GM23338 (cell line): Measurements from ENCODE around the gene AKIRIN2. TPM values are rescaled to one million over a fixed set of nuclear protein-coding genes. Genes with fewer than 3 reads are reported as not detected.
"Not testable (repeated sequence)": the region's sequence is repeated elsewhere in the genome, so short reads cannot be mapped to it uniquely, and the experiment has no call there.

Experiments
- ATAC-seq: fragments of 200-7000 bp; cut with Tn5 transposase; 3 replicates; pipeline ENCODE4 v1.9.1; 2020
- DNase-seq: peaks from one replicate; pipeline ENCODE4 v3.0.0-alpha.2; 2015; ENCODE audit warnings: low spot score
- H2AFZ ChIP-seq: fragments of 200-600 bp; sonication (generic); 2 replicates; pipeline ENCODE4 v1.8.0; 2016; ENCODE audit warnings: antibody characterized with exemption, mild to moderate bottlenecking, moderate library complexity
- H3F3A ChIP-seq: fragments of 200-600 bp; sonication (generic); replicated peaks from 2 replicates; pipeline ENCODE4 v1.8.0; 2017; ENCODE audit warnings: antibody characterized with exemption, mixed run types, low read depth
- H3K27ac ChIP-seq: fragments of 200-600 bp; sonication (generic); 2 replicates; pipeline ENCODE4 v1.6.1; 2016; ENCODE audit warnings: low read depth
- H3K27me3 ChIP-seq: fragments of 200-600 bp; sonication (generic); 2 replicates; pipeline ENCODE4 v1.8.0; 2016; ENCODE audit warnings: mild to moderate bottlenecking, mixed run types, moderate library complexity; ENCODE audit not compliant: insufficient read depth
- H3K36me3 ChIP-seq: fragments of 200-600 bp; sonication (generic); 2 replicates; pipeline ENCODE4 v1.8.0; 2016; ENCODE audit warnings: mild to moderate bottlenecking; ENCODE audit not compliant: insufficient read depth
- H3K4me1 ChIP-seq: fragments of 200-600 bp; sonication (generic); 2 replicates; pipeline ENCODE4 v1.8.0; 2016; ENCODE audit warnings: mild to moderate bottlenecking, moderate library complexity; ENCODE audit not compliant: insufficient read depth
- H3K4me2 ChIP-seq: fragments of 200-600 bp; sonication (generic); 2 replicates; pipeline ENCODE4 v1.7.1; 2017; ENCODE audit warnings: mixed run types
- H3K4me3 ChIP-seq: fragments of 200-600 bp; sonication (generic); 2 replicates; pipeline ENCODE4 v1.6.1; 2016; ENCODE audit warnings: mixed run types
- H3K79me2 ChIP-seq: fragments of 200-600 bp; sonication (generic); replicated peaks from 2 replicates; pipeline ENCODE4 v1.8.0; 2017; ENCODE audit warnings: mild to moderate bottlenecking; ENCODE audit not compliant: insufficient read depth
- H3K9me2 ChIP-seq: fragments of 200-600 bp; sonication (generic); 2 replicates; pipeline ENCODE4 v1.8.0; 2017; ENCODE audit not compliant: insufficient read depth
- H4K20me1 ChIP-seq: fragments of 200-600 bp; sonication (generic); replicated peaks from 2 replicates; pipeline ENCODE4 v1.8.0; 2017; ENCODE audit warnings: mild to moderate bottlenecking; ENCODE audit not compliant: insufficient read depth
- H3K27ac Mint-ChIP-seq: 2 replicates; pipeline ENCODE4 v1.8.0; 2020; ENCODE audit warnings: inconsistent platforms, mild to moderate bottlenecking, moderate library complexity, mixed read lengths
- H3K27me3 Mint-ChIP-seq: 3 replicates; pipeline ENCODE4 v1.8.0; 2022; ENCODE audit warnings: low read depth, mild to moderate bottlenecking, moderate library complexity, mixed read lengths, inconsistent platforms; ENCODE audit not compliant: insufficient read depth, poor library complexity
- H3K36me3 Mint-ChIP-seq: 3 replicates; pipeline ENCODE4 v1.8.0; 2021; ENCODE audit warnings: low read depth, mild to moderate bottlenecking, inconsistent platforms, moderate library complexity, mixed read lengths
- H3K4me1 Mint-ChIP-seq: 3 replicates; pipeline ENCODE4 v1.8.0; 2020; ENCODE audit warnings: mild to moderate bottlenecking, inconsistent platforms, mixed read lengths
- H3K4me3 Mint-ChIP-seq: 3 replicates; pipeline ENCODE4 v1.8.0; 2021; ENCODE audit warnings: moderate library complexity, mild to moderate bottlenecking, inconsistent platforms, mixed read lengths
- H3K9me3 Mint-ChIP-seq: 3 replicates; pipeline ENCODE4 v1.8.0; 2020; ENCODE audit warnings: moderate library complexity, mild to moderate bottlenecking, inconsistent platforms, mixed read lengths
- JUNB ChIP-seq: IDR thresholded peaks from one replicate; pipeline ENCODE4 v1.6.1; 2016; ENCODE audit warnings: antibody characterized with exemption; ENCODE audit not compliant: unreplicated experiment
- POLR2AphosphoS5 ChIP-seq: IDR thresholded peaks from 2 replicates; pipeline ENCODE4 v1.6.1; 2016; ENCODE audit warnings: antibody characterized with exemption, low read depth
- polyA plus RNA-seq: library from polyadenylated mRNA; unstranded; fragments of >200 nt; fragmentation: Nextera tagmentation; extraction: Ambion mirVana; gene quantifications from 2 replicates; pipeline ENCODE4 v1.2.1, GENCODE V29; 2016
- total RNA-seq: library from RNA; depleted of rRNA; stranded (reverse); fragments of >200 nt; shearing (Covaris generic); gene quantifications from 2 replicates; pipeline ENCODE4 v1.2.3, GENCODE V29; 2014
- TF ChIP-seq, protein P1 (sequence below): IDR thresholded peaks from one replicate; pipeline ENCODE4 v1.6.1; 2018; ENCODE audit warnings: antibody characterized with exemption; ENCODE audit not compliant: unreplicated experiment
- TF ChIP-seq, protein P2 (sequence below): fragments of 250-450 bp; sonication (Bioruptor Pico); IDR thresholded peaks from 2 replicates; pipeline ENCODE4 v1.5.0; 2020; ENCODE audit warnings: mild to moderate bottlenecking, moderate library complexity

AKIRIN2 gene
- total and polyA plus RNA-seq, 2 experiments from 2014 or later = 62.1 to 98.1 TPM

DNA sequence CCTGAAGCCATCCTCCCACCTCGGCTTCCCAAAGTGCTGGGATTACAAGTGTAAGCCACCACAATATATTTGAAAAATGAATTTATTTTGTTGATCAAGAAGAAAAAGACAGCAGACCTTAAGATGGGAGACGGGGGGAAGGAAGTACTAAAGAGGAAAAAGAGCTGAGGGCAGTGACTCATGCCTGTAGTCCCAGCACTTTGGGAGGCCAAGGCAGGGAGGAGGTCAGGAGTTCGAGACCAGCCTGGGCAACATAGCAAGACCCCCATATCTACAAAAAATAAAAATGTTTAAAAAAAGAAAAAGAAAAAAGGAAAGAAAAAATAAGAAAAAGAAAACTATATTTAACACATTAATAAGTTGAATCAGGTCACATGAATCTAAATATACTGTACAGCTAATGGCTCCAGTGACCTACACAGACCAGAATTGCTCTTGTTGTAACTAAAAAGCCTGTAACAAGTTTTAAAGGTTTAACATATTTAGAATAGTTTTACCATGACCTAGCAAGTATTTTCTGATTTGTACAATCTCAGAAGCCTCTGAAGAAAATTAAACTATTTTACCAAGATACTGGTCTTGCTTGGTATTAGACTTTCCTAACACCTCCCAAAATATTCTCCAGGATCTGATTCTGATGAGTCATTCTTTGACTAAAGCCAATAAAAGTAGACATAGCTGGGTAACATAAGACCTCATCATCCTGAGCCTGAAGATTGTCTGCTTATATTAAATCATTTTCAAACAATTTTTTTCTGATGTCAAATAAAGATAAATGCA is 4.3 kb upstream of the AKIRIN2 start (continued):
- TF ChIP-seq JUNB = no peak
- TF ChIP-seq, protein P1, sequence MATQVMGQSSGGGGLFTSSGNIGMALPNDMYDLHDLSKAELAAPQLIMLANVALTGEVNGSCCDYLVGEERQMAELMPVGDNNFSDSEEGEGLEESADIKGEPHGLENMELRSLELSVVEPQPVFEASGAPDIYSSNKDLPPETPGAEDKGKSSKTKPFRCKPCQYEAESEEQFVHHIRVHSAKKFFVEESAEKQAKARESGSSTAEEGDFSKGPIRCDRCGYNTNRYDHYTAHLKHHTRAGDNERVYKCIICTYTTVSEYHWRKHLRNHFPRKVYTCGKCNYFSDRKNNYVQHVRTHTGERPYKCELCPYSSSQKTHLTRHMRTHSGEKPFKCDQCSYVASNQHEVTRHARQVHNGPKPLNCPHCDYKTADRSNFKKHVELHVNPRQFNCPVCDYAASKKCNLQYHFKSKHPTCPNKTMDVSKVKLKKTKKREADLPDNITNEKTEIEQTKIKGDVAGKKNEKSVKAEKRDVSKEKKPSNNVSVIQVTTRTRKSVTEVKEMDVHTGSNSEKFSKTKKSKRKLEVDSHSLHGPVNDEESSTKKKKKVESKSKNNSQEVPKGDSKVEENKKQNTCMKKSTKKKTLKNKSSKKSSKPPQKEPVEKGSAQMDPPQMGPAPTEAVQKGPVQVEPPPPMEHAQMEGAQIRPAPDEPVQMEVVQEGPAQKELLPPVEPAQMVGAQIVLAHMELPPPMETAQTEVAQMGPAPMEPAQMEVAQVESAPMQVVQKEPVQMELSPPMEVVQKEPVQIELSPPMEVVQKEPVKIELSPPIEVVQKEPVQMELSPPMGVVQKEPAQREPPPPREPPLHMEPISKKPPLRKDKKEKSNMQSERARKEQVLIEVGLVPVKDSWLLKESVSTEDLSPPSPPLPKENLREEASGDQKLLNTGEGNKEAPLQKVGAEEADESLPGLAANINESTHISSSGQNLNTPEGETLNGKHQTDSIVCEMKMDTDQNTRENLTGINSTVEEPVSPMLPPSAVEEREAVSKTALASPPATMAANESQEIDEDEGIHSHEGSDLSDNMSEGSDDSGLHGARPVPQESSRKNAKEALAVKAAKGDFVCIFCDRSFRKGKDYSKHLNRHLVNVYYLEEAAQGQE = no peak

DNA sequence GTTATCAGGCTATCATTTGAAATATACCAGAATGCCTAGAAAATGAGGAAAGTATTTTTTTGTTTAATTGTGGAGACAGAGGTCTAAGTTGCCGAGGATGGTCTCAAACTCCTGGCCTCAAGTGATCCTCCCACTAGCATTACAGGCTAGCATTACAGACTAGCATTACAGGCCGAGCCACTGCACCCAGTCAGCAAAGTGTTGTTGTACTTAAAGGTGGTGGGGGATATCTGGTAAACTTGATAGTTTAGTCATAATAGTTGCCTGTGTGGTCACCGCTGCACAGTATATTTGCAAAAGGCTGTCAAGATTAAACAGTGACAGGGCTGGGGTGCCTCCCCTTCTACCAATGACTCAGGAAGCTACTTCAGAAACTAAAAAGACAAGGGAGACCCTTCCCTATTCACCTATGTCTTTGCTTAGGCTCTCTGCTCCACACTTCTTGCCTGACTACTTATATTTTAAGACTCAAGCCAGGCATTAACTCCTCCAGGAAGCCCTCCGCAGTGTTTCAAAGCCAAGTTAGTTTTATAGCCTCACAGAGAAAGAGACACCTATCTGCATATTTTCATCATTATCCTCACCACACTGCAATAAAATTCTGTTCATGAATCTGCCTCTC is 3.1 kb upstream of the AKIRIN2 start:
- H3F3A ChIP-seq = no peaks in the 10 kb centered on the region; the same call in 1 of the 2 replicates
- H4K20me1 ChIP-seq = peaks cover 5% of the 10 kb centered on the region
- no peaks in the 10 kb centered on the region for H3K27me3 ChIP-seq
- Mint-ChIP-seq H3K9me3 (peaks cover 9% of the 10 kb centered on the region), H3K4me1 (peaks cover 2% of the 10 kb centered on the region; the same call in 2 of the 3 replicates), H3K4me3 (no peak overlapping the region), H3K27ac (no peak overlapping the region), H3K36me3 (peaks cover 10% of the 10 kb centered on the region), H3K27me3 (peaks cover 9% of the 10 kb centered on the region)
- TF ChIP-seq, protein P1 = no peak
- TF ChIP-seq, protein P2, sequence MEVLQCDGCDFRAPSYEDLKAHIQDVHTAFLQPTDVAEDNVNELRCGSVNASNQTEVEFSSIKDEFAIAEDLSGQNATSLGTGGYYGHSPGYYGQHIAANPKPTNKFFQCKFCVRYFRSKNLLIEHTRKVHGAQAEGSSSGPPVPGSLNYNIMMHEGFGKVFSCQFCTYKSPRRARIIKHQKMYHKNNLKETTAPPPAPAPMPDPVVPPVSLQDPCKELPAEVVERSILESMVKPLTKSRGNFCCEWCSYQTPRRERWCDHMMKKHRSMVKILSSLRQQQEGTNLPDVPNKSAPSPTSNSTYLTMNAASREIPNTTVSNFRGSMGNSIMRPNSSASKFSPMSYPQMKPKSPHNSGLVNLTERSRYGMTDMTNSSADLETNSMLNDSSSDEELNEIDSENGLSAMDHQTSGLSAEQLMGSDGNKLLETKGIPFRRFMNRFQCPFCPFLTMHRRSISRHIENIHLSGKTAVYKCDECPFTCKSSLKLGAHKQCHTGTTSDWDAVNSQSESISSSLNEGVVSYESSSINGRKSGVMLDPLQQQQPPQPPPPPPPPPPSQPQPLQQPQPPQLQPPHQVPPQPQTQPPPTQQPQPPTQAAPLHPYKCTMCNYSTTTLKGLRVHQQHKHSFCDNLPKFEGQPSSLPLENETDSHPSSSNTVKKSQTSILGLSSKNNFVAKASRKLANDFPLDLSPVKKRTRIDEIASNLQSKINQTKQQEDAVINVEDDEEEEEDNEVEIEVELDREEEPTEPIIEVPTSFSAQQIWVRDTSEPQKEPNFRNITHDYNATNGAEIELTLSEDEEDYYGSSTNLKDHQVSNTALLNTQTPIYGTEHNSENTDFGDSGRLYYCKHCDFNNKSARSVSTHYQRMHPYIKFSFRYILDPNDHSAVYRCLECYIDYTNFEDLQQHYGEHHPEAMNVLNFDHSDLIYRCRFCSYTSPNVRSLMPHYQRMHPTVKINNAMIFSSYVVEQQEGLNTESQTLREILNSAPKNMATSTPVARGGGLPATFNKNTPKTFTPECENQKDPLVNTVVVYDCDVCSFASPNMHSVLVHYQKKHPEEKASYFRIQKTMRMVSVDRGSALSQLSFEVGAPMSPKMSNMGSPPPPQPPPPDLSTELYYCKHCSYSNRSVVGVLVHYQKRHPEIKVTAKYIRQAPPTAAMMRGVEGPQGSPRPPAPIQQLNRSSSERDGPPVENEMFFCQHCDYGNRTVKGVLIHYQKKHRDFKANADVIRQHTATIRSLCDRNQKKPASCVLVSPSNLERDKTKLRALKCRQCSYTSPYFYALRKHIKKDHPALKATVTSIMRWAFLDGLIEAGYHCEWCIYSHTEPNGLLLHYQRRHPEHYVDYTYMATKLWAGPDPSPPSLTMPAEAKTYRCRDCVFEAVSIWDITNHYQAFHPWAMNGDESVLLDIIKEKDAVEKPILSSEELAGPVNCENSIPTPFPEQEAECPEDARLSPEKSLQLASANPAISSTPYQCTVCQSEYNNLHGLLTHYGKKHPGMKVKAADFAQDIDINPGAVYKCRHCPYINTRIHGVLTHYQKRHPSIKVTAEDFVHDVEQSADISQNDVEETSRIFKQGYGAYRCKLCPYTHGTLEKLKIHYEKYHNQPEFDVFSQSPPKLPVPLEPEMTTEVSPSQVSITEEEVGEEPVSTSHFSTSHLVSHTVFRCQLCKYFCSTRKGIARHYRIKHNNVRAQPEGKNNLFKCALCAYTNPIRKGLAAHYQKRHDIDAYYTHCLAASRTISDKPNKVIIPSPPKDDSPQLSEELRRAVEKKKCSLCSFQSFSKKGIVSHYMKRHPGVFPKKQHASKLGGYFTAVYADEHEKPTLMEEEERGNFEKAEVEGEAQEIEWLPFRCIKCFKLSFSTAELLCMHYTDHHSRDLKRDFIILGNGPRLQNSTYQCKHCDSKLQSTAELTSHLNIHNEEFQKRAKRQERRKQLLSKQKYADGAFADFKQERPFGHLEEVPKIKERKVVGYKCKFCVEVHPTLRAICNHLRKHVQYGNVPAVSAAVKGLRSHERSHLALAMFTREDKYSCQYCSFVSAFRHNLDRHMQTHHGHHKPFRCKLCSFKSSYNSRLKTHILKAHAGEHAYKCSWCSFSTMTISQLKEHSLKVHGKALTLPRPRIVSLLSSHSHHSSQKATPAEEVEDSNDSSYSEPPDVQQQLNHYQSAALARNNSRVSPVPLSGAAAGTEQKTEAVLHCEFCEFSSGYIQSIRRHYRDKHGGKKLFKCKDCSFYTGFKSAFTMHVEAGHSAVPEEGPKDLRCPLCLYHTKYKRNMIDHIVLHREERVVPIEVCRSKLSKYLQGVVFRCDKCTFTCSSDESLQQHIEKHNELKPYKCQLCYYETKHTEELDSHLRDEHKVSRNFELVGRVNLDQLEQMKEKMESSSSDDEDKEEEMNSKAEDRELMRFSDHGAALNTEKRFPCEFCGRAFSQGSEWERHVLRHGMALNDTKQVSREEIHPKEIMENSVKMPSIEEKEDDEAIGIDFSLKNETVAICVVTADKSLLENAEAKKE (CRISPR knock-in tag) = no peak
- no peak for TF ChIP-seq POLR2AphosphoS5
- 0 out of 2 replicates have a peak overlapping the region, but pooled peaks have one; percentile 20 for H2AFZ ChIP-seq
- no peaks in the 10 kb centered on the region for H3K36me3 ChIP-seq
- no peak overlapping the region for H3K27ac ChIP-seq
- H3K4me2 ChIP-seq = no peak overlapping the region
- ATAC-seq (no peak), DNase-seq (no peak)
- H3K4me3 ChIP-seq = no peak overlapping the region
- no peaks in the 10 kb centered on the region for H3K9me2 ChIP-seq
- peaks cover 18% of the 10 kb centered on the region for H3K79me2 ChIP-seq
- H3K4me1 ChIP-seq = no peaks in the 10 kb centered on the region; the same call in 1 of the 2 replicates

DNA sequence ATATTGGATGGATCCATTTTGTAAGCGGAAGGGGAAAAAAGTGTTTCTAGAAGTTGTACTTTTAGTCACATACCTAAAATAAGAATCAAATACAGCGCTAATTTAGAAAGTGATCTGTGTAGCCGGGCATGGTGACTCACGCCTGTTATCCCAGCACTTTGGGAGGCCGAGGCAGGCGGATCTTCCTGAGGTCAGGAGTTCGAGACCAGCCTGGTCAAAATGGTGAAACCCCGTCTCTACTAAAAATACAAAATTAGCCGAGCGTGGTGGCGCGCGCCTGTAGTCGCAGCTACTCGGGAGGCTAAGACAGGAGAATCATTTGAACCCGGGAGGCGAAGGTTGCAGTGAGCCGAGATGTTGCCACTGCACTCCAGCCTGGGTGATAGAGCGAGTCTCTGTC is 1.0 kb upstream of the AKIRIN2 start:
- H2AFZ ChIP-seq, H3K27me3 ChIP-seq, H3K9me3 Mint-ChIP-seq, H3K4me1 ChIP-seq, DNase-seq, H3K4me1 Mint-ChIP-seq, H3K27me3 Mint-ChIP-seq, H3K36me3 ChIP-seq, H3K9me2 ChIP-seq, ATAC-seq, H3F3A ChIP-seq: not testable (repeated sequence)
- H3K4me2 ChIP-seq = peak overlapping the region; percentile 72
- peaks cover 12% of the 10 kb centered on the region for H4K20me1 ChIP-seq
- peak overlapping the region; percentile 98 for H3K27ac Mint-ChIP-seq
- H3K79me2 ChIP-seq = peaks cover 40% of the 10 kb centered on the region
- peak overlapping the region; percentile 48 for H3K4me3 ChIP-seq
- H3K27ac ChIP-seq = peak overlapping the region; percentile 89
- H3K36me3 Mint-ChIP-seq = peaks cover 18% of the 10 kb centered on the region
- H3K4me3 Mint-ChIP-seq = peak overlapping the region; percentile 99
